Measurements from ENCODE around the gene CDKAL1.
A peak's percentile ranks its signal among the peaks of the same experiment; 100 is the strongest.

CDKAL1 gene

DNA sequence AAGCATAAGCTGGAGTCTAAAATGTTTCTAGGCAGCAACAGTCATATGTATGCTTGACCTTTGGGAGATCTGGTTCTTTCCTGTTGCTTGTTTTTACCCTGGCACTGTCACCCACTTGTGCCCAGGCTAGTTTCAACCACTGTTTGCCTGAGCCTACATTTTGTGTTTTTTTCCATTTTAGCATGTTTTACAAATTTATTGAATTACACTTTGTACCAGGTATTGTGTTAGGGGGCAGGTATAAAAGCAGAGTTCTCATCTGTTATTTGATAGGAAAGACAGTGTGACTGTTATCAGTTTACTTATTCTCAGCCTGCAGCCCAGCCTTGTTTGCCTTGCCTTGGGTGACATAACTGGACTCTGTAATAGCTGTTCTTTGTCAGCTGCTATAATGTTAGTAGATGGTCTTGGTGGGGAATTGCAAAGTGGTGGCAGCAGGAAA lies 147.0 kb downstream of the CDKAL1 start:
- peak overlapping the region in 1 of 2 experiments; percentile 19 for H3K18ac ChIP-seq (ENCODE audit: low read depth in 1 of 2, low read length in 2 of 2)

GRCh38 chr6:20684474-20684873 lies 150.2 kb downstream of the CDKAL1 start:
- Histone ChIP-seq H4K8ac (ENCODE audit: low read length) (no peak overlapping the region), H2AK5ac (ENCODE audit: low read length, severe bottlenecking) (no peak overlapping the region), H3K18ac (ENCODE audit: low read depth in 1 of 2, low read length in 2 of 2) (no peak overlapping the region), H3K4ac (ENCODE audit: low read depth in 1 of 2, low read length in 2 of 2) (no peak overlapping the region), H3K14ac (ENCODE audit: low read length in 2 of 2) (no peak overlapping the region), H3K4me3 (ENCODE audit: insufficient read depth in 1 of 2, low read depth in 1 of 2, low read length in 2 of 2) (no peak overlapping the region), H2BK12ac (ENCODE audit: low read length in 2 of 2) (no peak overlapping the region), H4K91ac (ENCODE audit: low read length) (no peak overlapping the region), H3K9ac (ENCODE audit: low read length) (no peak overlapping the region), H2BK5ac (ENCODE audit: low read depth, low read length, poor library complexity, severe bottlenecking) (no peak overlapping the region), H3K79me1 (replicated peaks; ENCODE audit: low read length, poor library complexity, severe bottlenecking) (peaks cover 12% of the 10 kb centered on the region), H3K23ac (ENCODE audit: low read length in 2 of 2) (no peak overlapping the region), H3K27me3 (ENCODE audit: control insufficient read depth in 1 of 2, insufficient read depth in 1 of 2, low read length in 2 of 2) (no peaks in the 10 kb centered on the region), H3K4me1 (ENCODE audit: control insufficient read depth, insufficient read depth, low read depth, low read length) (peaks cover 5% of the 10 kb centered on the region), H3K27ac (ENCODE audit: low read length, poor library complexity, severe bottlenecking) (no peak overlapping the region), H3K36me3 (ENCODE audit: control insufficient read depth in 1 of 2, insufficient read depth in 2 of 2, low read depth in 1 of 2, low read length in 2 of 2) (no peaks in the 10 kb centered on the region), H2BK120ac (ENCODE audit: low read depth, low read length) (no peak overlapping the region), H3K4me2 (ENCODE audit: low read length, poor library complexity, severe bottlenecking) (no peak overlapping the region), H2BK15ac (ENCODE audit: low read depth, poor library complexity, severe bottlenecking) (no peak overlapping the region), H3K9me3 (ENCODE audit: control insufficient read depth, low read length) (no peaks in the 10 kb centered on the region), H2AFZ (ENCODE audit: low read depth, low read length) (no peak overlapping the region)
- WGBS, result 91% methylated on average over 3 of the region's 3 CpGs
- no peak for DNase-seq

More for the DNA sequence above, 147.0 kb downstream of the CDKAL1 start:
- no peak overlapping the region for H2BK12ac ChIP-seq (ENCODE audit: low read length in 2 of 2)
- H3K4me2 ChIP-seq (ENCODE audit: low read length, poor library complexity, severe bottlenecking), result no peak overlapping the region
- H4K91ac ChIP-seq (ENCODE audit: low read length), result no peak overlapping the region
- peaks cover 13% of the 10 kb centered on the region for H3K79me1 ChIP-seq (replicated peaks; ENCODE audit: low read length, poor library complexity, severe bottlenecking)
- H4K8ac ChIP-seq (ENCODE audit: low read length), result peak overlapping the region; percentile 41
- no peak overlapping the region for H2AK5ac ChIP-seq (ENCODE audit: low read length, severe bottlenecking)
- peaks cover 2% of the 10 kb centered on the region for H3K4me1 ChIP-seq (ENCODE audit: control insufficient read depth, insufficient read depth, low read depth, low read length)
- H3K4me3 ChIP-seq (ENCODE audit: insufficient read depth in 1 of 2, low read depth in 1 of 2, low read length in 2 of 2), result peak overlapping the region in 1 of 2 experiments; percentile 30
- no peaks in the 10 kb centered on the region for H3K9me3 ChIP-seq (ENCODE audit: control insufficient read depth, low read length)
- H3K27ac ChIP-seq (ENCODE audit: low read length, poor library complexity, severe bottlenecking), result no peak overlapping the region
- H3K23ac ChIP-seq (ENCODE audit: low read length in 2 of 2), result no peak overlapping the region
- H2AFZ ChIP-seq (ENCODE audit: low read depth, low read length), result no peak overlapping the region
- H3K27me3 ChIP-seq (ENCODE audit: control insufficient read depth in 1 of 2, insufficient read depth in 1 of 2, low read length in 2 of 2), result no peaks in the 10 kb centered on the region
- H2BK120ac ChIP-seq (ENCODE audit: low read depth, low read length), result no peak overlapping the region
- DNase-seq, result no peak
- H3K4ac ChIP-seq (ENCODE audit: low read depth in 1 of 2, low read length in 2 of 2), result no peak overlapping the region
- peak overlapping the region; percentile 66 for H3K9ac ChIP-seq (ENCODE audit: low read length)
- no peak overlapping the region for H2BK15ac ChIP-seq (ENCODE audit: low read depth, poor library complexity, severe bottlenecking)
- no peak overlapping the region for H2BK5ac ChIP-seq (ENCODE audit: low read depth, low read length, poor library complexity, severe bottlenecking)
- H3K36me3 ChIP-seq (ENCODE audit: control insufficient read depth in 1 of 2, insufficient read depth in 2 of 2, low read depth in 1 of 2, low read length in 2 of 2), result no peaks in the 10 kb centered on the region
- H3K14ac ChIP-seq (ENCODE audit: low read length in 2 of 2), result no peak overlapping the region

GRCh38 chr6:20686142-20686541 lies 151.9 kb downstream of the CDKAL1 start:
- no peak overlapping the region for H3K18ac ChIP-seq (ENCODE audit: low read depth in 1 of 2, low read length in 2 of 2)
- H2AFZ ChIP-seq (ENCODE audit: low read depth, low read length), result no peak overlapping the region
- H3K79me1 ChIP-seq (replicated peaks; ENCODE audit: low read length, poor library complexity, severe bottlenecking), result peaks cover 14% of the 10 kb centered on the region
- no peaks in the 10 kb centered on the region for H3K36me3 ChIP-seq (ENCODE audit: control insufficient read depth in 1 of 2, insufficient read depth in 2 of 2, low read depth in 1 of 2, low read length in 2 of 2)
- no peak overlapping the region for H3K9ac ChIP-seq (ENCODE audit: low read length)
- no peak overlapping the region for H3K4ac ChIP-seq (ENCODE audit: low read depth in 1 of 2, low read length in 2 of 2)
- no peak overlapping the region for H4K8ac ChIP-seq (ENCODE audit: low read length)
- no peak overlapping the region for H3K4me3 ChIP-seq (ENCODE audit: insufficient read depth in 1 of 2, low read depth in 1 of 2, low read length in 2 of 2)
- H2BK5ac ChIP-seq (ENCODE audit: low read depth, low read length, poor library complexity, severe bottlenecking), result no peak overlapping the region
- no peak overlapping the region for H3K23ac ChIP-seq (ENCODE audit: low read length in 2 of 2)
- peaks cover 6% of the 10 kb centered on the region for H3K4me1 ChIP-seq (ENCODE audit: control insufficient read depth, insufficient read depth, low read depth, low read length)
- H2BK15ac ChIP-seq (ENCODE audit: low read depth, poor library complexity, severe bottlenecking), result no peak overlapping the region
- no peaks in the 10 kb centered on the region for H3K27me3 ChIP-seq (ENCODE audit: control insufficient read depth in 1 of 2, insufficient read depth in 1 of 2, low read length in 2 of 2)
- H2AK5ac ChIP-seq (ENCODE audit: low read length, severe bottlenecking), result no peak overlapping the region
- H2BK12ac ChIP-seq (ENCODE audit: low read length in 2 of 2), result no peak overlapping the region
- H4K91ac ChIP-seq (ENCODE audit: low read length), result no peak overlapping the region
- H3K9me3 ChIP-seq (ENCODE audit: control insufficient read depth, low read length), result no peaks in the 10 kb centered on the region
- no peak overlapping the region for H2BK120ac ChIP-seq (ENCODE audit: low read depth, low read length)
- H3K27ac ChIP-seq (ENCODE audit: low read length, poor library complexity, severe bottlenecking), result no peak overlapping the region
- WGBS, result 88% methylated on average over 4 of the region's 6 CpGs
- no peak for DNase-seq
- no peak overlapping the region for H3K14ac ChIP-seq (ENCODE audit: low read length in 2 of 2)
- H3K4me2 ChIP-seq (ENCODE audit: low read length, poor library complexity, severe bottlenecking), result no peak overlapping the region

- peaks cover 7% of the 10 kb centered on the region for H3K4me1 ChIP-seq (ENCODE audit: control insufficient read depth, insufficient read depth, low read depth, low read length)
- no peak overlapping the region for H3K4me2 ChIP-seq (ENCODE audit: low read length, poor library complexity, severe bottlenecking)
- H3K9me3 ChIP-seq (ENCODE audit: control insufficient read depth, low read length), result no peaks in the 10 kb centered on the region
- peaks cover 12% of the 10 kb centered on the region for H3K79me1 ChIP-seq (replicated peaks; ENCODE audit: low read length, poor library complexity, severe bottlenecking)
- no peak overlapping the region for H4K91ac ChIP-seq (ENCODE audit: low read length)
- H3K23ac ChIP-seq (ENCODE audit: low read length in 2 of 2), result no peak overlapping the region
- H2BK15ac ChIP-seq (ENCODE audit: low read depth, poor library complexity, severe bottlenecking), result no peak overlapping the region
- no peaks in the 10 kb centered on the region for H3K27me3 ChIP-seq (ENCODE audit: control insufficient read depth in 1 of 2, insufficient read depth in 1 of 2, low read length in 2 of 2)
- no peak overlapping the region for H2BK5ac ChIP-seq (ENCODE audit: low read depth, low read length, poor library complexity, severe bottlenecking)
- H3K18ac ChIP-seq (ENCODE audit: low read depth in 1 of 2, low read length in 2 of 2), result peak overlapping the region in 1 of 2 experiments; percentile 75
- no peaks in the 10 kb centered on the region for H3K36me3 ChIP-seq (ENCODE audit: control insufficient read depth in 1 of 2, insufficient read depth in 2 of 2, low read depth in 1 of 2, low read length in 2 of 2)
- H3K4me3 ChIP-seq (ENCODE audit: insufficient read depth in 1 of 2, low read depth in 1 of 2, low read length in 2 of 2), result no peak overlapping the region
- peak overlapping the region; percentile 48 for H2AK5ac ChIP-seq (ENCODE audit: low read length, severe bottlenecking)
- H3K14ac ChIP-seq (ENCODE audit: low read length in 2 of 2), result no peak overlapping the region
- no peak overlapping the region for H3K27ac ChIP-seq (ENCODE audit: low read length, poor library complexity, severe bottlenecking)
- no peak overlapping the region for H2BK120ac ChIP-seq (ENCODE audit: low read depth, low read length)
- peak overlapping the region in 1 of 2 experiments; percentile 77 for H2BK12ac ChIP-seq (ENCODE audit: low read length in 2 of 2)
- H4K8ac ChIP-seq (ENCODE audit: low read length), result no peak overlapping the region
- 100% methylated on average over 2 of the region's 2 CpGs for WGBS
- DNase-seq, result no peak
- H3K4ac ChIP-seq (ENCODE audit: low read depth in 1 of 2, low read length in 2 of 2), result no peak overlapping the region
- H2AFZ ChIP-seq (ENCODE audit: low read depth, low read length), result no peak overlapping the region
- no peak overlapping the region for H3K9ac ChIP-seq (ENCODE audit: low read length)
Measured at GRCh38 chr6:20687494-20687893, 153.2 kb downstream of the CDKAL1 start.

Measured in mesenchymal stem cell (in vitro differentiated cells and primary cell).